Measurements from ENCODE around the gene CNOT4.

DNA sequence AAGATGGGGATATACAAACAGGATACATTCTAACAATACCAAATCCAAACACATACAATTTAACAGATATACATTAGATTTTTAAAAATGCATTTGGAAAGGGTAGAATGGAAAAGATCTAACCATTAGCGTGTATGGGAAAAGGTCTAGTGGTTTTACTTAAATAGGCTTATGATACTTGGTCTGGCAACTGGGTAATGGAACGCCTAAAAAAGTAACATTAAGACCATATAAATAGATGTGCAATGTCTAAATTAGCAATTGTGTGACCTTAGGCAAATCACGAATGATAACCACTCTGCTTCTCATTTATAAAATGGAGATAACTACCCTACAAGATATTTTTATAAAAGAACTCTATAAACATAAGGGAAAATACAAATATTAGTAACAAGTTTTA is 135.2 kb downstream of the CNOT4 start:
- TF ChIP-seq EP300 (IDR thresholded peaks at IDR 0.05) (no peak), POLR2AphosphoS5 (IDR thresholded peaks at IDR 0.05) (no peak)
- TF ChIP-seq, protein P1, sequence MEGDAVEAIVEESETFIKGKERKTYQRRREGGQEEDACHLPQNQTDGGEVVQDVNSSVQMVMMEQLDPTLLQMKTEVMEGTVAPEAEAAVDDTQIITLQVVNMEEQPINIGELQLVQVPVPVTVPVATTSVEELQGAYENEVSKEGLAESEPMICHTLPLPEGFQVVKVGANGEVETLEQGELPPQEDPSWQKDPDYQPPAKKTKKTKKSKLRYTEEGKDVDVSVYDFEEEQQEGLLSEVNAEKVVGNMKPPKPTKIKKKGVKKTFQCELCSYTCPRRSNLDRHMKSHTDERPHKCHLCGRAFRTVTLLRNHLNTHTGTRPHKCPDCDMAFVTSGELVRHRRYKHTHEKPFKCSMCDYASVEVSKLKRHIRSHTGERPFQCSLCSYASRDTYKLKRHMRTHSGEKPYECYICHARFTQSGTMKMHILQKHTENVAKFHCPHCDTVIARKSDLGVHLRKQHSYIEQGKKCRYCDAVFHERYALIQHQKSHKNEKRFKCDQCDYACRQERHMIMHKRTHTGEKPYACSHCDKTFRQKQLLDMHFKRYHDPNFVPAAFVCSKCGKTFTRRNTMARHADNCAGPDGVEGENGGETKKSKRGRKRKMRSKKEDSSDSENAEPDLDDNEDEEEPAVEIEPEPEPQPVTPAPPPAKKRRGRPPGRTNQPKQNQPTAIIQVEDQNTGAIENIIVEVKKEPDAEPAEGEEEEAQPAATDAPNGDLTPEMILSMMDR (IDR thresholded peaks at IDR 0.05) = no peak
